SH-SY5Y (cell line): ENCODE measurements around the gene LTBP4.

ENCODE experiments used
- GATA2 ChIP-seq: IDR thresholded peaks from 2 replicates; pipeline ENCODE4 v1.6.1; 2011; ENCODE audit warnings: mild to moderate bottlenecking, low read depth, low read length
- GATA3 ChIP-seq: IDR thresholded peaks from 2 replicates; pipeline ENCODE4 v1.6.1; 2011; ENCODE audit warnings: low read depth, mild to moderate bottlenecking, low read length, moderate library complexity

DNA sequence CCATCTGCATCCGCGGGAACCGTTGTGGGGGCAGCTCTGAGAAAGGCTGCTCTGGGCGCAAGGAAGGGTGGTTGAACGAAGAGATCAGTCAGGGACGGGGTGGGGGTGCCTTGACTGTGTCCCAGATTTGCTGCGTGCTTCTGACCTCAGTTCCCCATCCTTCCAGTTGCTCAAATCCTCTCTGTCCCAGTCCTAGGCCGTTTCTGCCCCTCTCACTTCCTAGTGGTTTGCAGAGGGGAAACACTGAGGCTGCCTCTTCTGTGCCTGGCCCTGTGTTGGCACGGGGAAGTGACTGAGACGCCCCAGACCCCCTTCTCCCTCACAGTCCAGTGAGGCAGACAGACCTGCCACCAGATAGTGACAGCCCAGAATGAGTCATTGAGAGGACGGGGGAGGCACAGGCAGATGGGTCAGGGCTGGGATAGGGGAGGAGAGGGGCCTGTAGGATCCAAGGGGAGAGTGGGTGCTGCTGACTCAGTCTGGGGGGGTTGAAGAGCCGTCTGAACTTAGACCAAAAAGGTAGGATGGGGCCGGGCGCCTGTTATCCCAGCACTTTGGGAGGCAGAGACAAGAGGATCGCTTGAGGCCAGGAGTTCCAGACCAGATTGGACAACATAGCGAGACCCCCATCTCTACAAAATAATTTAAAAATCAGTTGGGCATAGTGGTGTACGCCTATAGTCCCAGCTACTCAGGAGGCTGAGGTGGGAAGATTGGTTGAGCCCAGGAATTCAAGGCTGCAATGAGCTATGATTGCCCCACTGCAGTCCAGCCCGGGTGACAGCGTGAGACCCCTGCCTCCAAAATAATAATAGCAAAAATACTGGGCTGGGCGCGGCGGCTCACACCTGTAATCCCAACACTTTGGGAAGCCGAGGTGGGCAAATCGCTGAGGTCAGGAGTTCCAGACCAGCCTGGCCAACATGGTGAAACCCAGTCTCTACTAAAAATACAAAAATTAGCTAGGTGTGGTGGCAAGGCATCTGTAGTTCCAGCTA is 62.8 kb downstream of the LTBP4 start:
- TF ChIP-seq GATA3 = no peak
- TF ChIP-seq GATA2 = no peak
